ENCODE data around the gene ABCA2.

Gene ABCA2
- total RNA-seq = 97.4 reads per million, percentile 82 among the genes with 10 or more reads in this experiment

- DNase-seq = no peak
Measured at GRCh38 chr9:137027369-137028262, at the start of gene ABCA2. TSS of gene ABCA2 (minus strand) at chr9:137028237. CDS start at chr9:137028140, 97 bp downstream.

- DNase-seq = peak; percentile 38
Measured at GRCh38 chr9:137077010-137077747, 49.1 kb upstream of the ABCA2 start, which contains the start of gene UAP1L1. TSS of gene UAP1L1 (plus strand) at chr9:137077517. CDS start at chr9:137077533, 16 bp downstream.

GRCh38 chr9:137076636-137077009 lies 48.6 kb upstream of the ABCA2 start:
- no peak for DNase-seq

DNA sequence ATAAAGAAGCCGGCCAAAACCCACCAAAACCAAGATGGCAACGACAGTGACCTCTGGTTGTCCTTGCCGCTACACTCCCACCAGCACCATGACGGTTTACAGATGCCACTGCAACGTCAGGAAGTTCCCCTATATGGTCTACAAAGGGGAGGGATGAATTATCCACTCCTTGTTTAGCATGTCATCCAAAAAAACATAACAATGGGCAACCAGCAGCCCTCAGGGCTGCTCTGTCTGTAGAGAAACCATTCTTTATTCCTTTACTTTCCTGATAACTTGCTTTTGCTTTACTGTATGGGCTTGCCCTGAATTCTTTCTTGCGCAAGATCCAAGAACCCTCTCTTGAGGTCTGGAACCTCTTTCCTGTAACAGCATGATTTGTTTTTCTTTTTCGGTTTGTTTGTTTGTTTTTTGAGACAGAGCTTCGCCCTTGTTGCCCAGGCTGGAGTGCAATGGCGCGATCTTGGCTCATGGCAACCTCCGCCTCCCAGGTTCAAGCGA lies 47.3 kb upstream of the ABCA2 start:
- DNase-seq = no peak

GRCh38 chr9:137074657-137075274 lies 46.7 kb upstream of the ABCA2 start:
- no peak for DNase-seq

DNA sequence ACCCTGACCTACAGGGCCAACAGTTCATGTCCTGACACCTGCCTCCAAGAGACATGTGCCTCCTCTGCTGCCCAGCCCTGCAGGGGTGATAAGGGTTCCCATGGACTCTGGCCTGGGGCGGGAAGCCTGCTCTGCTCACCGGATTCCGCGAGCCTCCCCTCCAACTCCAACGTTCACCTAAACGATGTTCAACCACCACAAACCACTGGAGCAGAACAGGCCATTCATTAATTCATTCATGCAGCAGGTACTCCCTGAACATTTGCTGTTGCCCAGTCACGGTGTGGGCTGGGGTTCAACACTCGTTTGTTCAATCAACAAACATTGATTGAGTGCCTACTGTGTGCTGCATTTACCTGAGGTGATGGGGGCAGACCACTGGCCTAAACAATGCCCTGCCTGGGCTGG lies 46.0 kb upstream of the ABCA2 start:
- no peak for DNase-seq

- no peak for DNase-seq
Measured at GRCh38 chr9:137071282-137071681, 43.2 kb upstream of the ABCA2 start.

- no peak for DNase-seq
Measured at GRCh38 chr9:137070906-137071275, 42.9 kb upstream of the ABCA2 start.

- peak; percentile 79 for DNase-seq
Measured at GRCh38 chr9:137070201-137070905, 42.3 kb upstream of the ABCA2 start, which contains the start of gene SAPCD2. TSS of gene SAPCD2 (minus strand) at chr9:137070557. CDS start at chr9:137070460, 97 bp downstream.

- DNase-seq = no peak
Measured at GRCh38 chr9:137069508-137070091, 41.6 kb upstream of the ABCA2 start.

GRCh38 chr9:137068539-137069507 lies 40.8 kb upstream of the ABCA2 start:
- no peak for DNase-seq

- DNase-seq = peak; percentile 75
Measured at GRCh38 chr9:137067860-137068538, 40.0 kb upstream of the ABCA2 start.

- DNase-seq = no peak
Measured at GRCh38 chr9:137066096-137066861, 38.2 kb upstream of the ABCA2 start.

DNA sequence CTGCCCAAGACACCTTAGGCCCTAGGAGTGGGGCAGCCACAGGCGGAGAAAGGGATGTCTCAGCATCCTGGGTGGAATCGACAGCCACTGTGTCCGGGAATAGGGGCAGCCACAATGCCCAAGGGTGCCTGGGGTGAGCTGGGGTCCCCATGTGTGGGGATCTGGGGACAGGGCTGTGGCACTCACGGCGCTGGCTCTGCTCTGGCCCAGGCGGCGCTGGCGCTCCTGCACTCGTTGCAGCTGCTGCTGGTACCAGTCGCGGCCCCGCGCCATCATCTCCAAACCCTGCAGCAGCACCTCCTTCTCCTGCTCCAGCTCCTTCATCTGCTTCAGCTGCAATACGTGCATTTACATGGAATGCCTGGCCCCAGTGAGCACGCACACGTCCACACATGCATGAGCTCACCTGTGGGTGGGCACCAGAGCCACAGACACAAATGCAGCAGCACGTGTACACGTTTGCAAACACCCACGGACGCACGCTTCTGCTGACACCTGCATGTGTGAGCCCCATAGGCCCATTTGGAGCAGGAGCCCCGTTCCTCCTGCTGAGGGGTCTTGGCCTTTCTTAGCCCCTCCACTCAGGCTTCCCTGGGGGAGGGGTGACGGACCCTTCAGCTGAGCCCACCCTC lies 37.4 kb upstream of the ABCA2 start:
- no peak for DNase-seq

DNA sequence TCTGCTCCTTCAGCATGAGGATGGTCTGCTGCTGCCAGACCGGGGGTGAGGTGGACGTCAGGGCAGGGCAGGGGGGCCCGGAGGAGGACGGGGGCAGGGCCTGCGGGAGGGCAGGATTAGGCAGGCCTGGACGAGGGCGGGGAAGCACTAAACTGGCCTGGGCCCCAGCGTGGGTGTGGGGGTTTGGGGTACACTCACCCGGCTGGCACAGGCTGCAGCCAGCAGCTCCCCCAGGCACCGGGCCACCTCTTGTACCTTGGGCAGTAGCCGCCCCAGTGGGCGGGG lies 36.8 kb upstream of the ABCA2 start:
- no peak for DNase-seq

DNA sequence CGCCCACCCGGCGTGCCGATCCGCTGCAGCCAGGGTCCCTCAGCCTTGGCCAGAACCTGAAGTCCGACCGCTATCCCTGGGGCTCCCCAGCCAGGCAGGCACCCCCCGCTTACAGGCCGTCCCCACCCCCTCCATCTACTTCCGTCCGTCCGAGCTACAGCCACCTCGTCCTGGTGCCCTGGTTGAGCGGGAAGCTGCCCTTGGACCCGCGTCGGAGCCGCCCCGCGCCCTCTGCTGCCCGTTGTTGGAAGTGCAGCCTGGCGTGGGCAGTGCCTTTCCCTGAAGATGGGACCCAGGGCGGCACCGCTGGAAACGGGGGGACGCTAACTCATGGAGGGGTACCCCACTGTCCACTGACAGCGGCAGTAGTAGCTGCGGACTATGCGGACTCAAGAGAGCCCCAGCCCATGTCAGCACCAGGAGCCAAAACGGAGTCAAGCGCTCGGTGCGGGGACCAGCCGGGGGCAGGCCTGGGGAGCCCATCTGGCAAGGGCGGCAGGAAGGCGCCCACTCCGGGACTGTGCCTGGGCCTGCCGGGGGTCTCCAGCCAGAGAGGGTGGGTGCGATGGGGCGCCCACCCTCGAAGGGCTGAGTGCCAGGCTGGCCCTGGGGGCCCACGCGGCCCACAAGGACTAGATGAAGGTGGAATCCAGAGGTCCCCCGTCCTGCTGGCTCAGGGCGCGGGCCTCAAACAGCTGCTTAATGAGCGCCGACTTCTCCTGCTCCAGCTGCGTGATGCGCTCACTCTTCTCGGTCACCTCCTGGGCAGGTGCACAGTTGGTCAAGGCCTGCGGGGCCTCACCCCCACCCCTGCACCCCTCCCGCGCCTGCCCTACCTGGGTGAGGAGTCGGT lies 36.2 kb upstream of the ABCA2 start:
- DNase-seq = peak; percentile 41

- no peak for DNase-seq
Measured at GRCh38 chr9:137063311-137064026, 35.4 kb upstream of the ABCA2 start.

Measured in effector CD4-positive, alpha-beta T cell (primary cell).